Stimulated activated memory B cell treated with anti-CD40 and anti-IgM and Interleukin-4, amounts not matched to agents 10 μg/mL and 1 μg/mL and 100 μg/mL, for 72 hours (primary cell): ENCODE data around the gene IL37.
"Not testable (repeated sequence)": the region's sequence is repeated elsewhere in the genome, so short reads cannot be mapped to it uniquely, and the experiment has no call there.

Experiments
- ATAC-seq: fragments of 150-1000 bp; cut with Tn5 transposase; 2 replicates; pipeline ENCODE4 v1.10.0; 2021
- H3K27ac Mint-ChIP-seq: one replicate; pipeline ENCODE4 v1.8.0; 2022; ENCODE audit warnings: mild to moderate bottlenecking, mixed read lengths
- H3K27me3 Mint-ChIP-seq: one replicate; pipeline ENCODE4 v1.8.0; 2022; ENCODE audit warnings: mixed read lengths
- H3K36me3 Mint-ChIP-seq: one replicate; pipeline ENCODE4 v1.8.0; 2022; ENCODE audit warnings: mixed read lengths
- H3K4me1 Mint-ChIP-seq: one replicate; pipeline ENCODE4 v1.8.0; 2022; ENCODE audit warnings: mixed read lengths
- H3K4me3 Mint-ChIP-seq: one replicate; pipeline ENCODE4 v1.8.0; 2022; ENCODE audit warnings: mild to moderate bottlenecking, moderate library complexity, mixed read lengths
- H3K9me3 Mint-ChIP-seq: one replicate; pipeline ENCODE4 v1.8.0; 2022; ENCODE audit warnings: mixed read lengths

IL37 gene

GRCh38 chr2:112924360-112924759 lies 13.4 kb downstream of the IL37 start:
- H3K4me1 Mint-ChIP-seq: peaks cover 12% of the 10 kb centered on the region
- no peaks in the 10 kb centered on the region for H3K36me3 Mint-ChIP-seq
- no peak overlapping the region for H3K4me3 Mint-ChIP-seq
- H3K27me3 Mint-ChIP-seq: peaks cover 17% of the 10 kb centered on the region
- peaks cover 3% of the 10 kb centered on the region for H3K9me3 Mint-ChIP-seq
- H3K27ac Mint-ChIP-seq: no peak overlapping the region
- no peak for ATAC-seq

GRCh38 chr2:112924821-112925220 lies 13.9 kb downstream of the IL37 start:
- Mint-ChIP-seq H3K27ac (no peak overlapping the region), H3K4me1 (peaks cover 12% of the 10 kb centered on the region), H3K27me3 (peaks cover 15% of the 10 kb centered on the region), H3K9me3 (peaks cover under 1% of the 10 kb centered on the region), H3K4me3 (no peak overlapping the region), H3K36me3 (no peaks in the 10 kb centered on the region)
- ATAC-seq: no peak

GRCh38 chr2:112926707-112927106 lies 15.7 kb downstream of the IL37 start:
- H3K4me1 Mint-ChIP-seq: peaks cover 12% of the 10 kb centered on the region

GRCh38 chr2:112927745-112928144 lies 16.8 kb downstream of the IL37 start:
- Mint-ChIP-seq H3K27ac (no peak overlapping the region), H3K27me3 (peaks cover 15% of the 10 kb centered on the region), H3K9me3 (no peaks in the 10 kb centered on the region), H3K4me1 (peaks cover 12% of the 10 kb centered on the region), H3K36me3 (no peaks in the 10 kb centered on the region), H3K4me3 (no peak overlapping the region)
- no peak for ATAC-seq

More at GRCh38 chr2:112926707-112927106, 15.7 kb downstream of the IL37 start:
- Mint-ChIP-seq H3K27me3 (peaks cover 15% of the 10 kb centered on the region), H3K27ac (no peak overlapping the region), H3K36me3 (no peaks in the 10 kb centered on the region), H3K9me3 (no peaks in the 10 kb centered on the region), H3K4me3 (no peak overlapping the region)
- ATAC-seq: no peak

- no peak overlapping the region for H3K4me3 Mint-ChIP-seq
- ATAC-seq: no peak
- no peaks in the 10 kb centered on the region for H3K9me3 Mint-ChIP-seq
- peaks cover 8% of the 10 kb centered on the region for H3K27me3 Mint-ChIP-seq
- H3K36me3 Mint-ChIP-seq: no peaks in the 10 kb centered on the region
- no peak overlapping the region for H3K27ac Mint-ChIP-seq
- no peaks in the 10 kb centered on the region for H3K4me1 Mint-ChIP-seq
These were observed 22.3 kb downstream of the IL37 start for GRCh38 chr2:112933261-112933660.

GRCh38 chr2:112934117-112934516 lies 23.2 kb downstream of the IL37 start:
- H3K27ac Mint-ChIP-seq, ATAC-seq, H3K9me3 Mint-ChIP-seq, H3K36me3 Mint-ChIP-seq, H3K4me3 Mint-ChIP-seq, H3K4me1 Mint-ChIP-seq, H3K27me3 Mint-ChIP-seq: not testable (repeated sequence)

GRCh38 chr2:112936927-112937232 lies 25.9 kb downstream of the IL37 start:
- H3K9me3 Mint-ChIP-seq: no peaks in the 10 kb centered on the region
- no peaks in the 10 kb centered on the region for H3K36me3 Mint-ChIP-seq
- no peaks in the 10 kb centered on the region for H3K4me1 Mint-ChIP-seq
- no peak overlapping the region for H3K27ac Mint-ChIP-seq
- H3K27me3 Mint-ChIP-seq: no peaks in the 10 kb centered on the region
- H3K4me3 Mint-ChIP-seq: no peak overlapping the region
- ATAC-seq: no peak

GRCh38 chr2:112938904-112939303 lies 27.9 kb downstream of the IL37 start:
- Mint-ChIP-seq H3K9me3 (no peaks in the 10 kb centered on the region), H3K36me3 (no peaks in the 10 kb centered on the region), H3K4me3 (no peak overlapping the region), H3K4me1 (no peaks in the 10 kb centered on the region), H3K27ac (no peak overlapping the region), H3K27me3 (no peaks in the 10 kb centered on the region)
- ATAC-seq: no peak

- no peaks in the 10 kb centered on the region for H3K4me1 Mint-ChIP-seq
- no peaks in the 10 kb centered on the region for H3K27me3 Mint-ChIP-seq
- no peak overlapping the region for H3K4me3 Mint-ChIP-seq
- no peak overlapping the region for H3K27ac Mint-ChIP-seq
- H3K9me3 Mint-ChIP-seq: no peaks in the 10 kb centered on the region
- H3K36me3 Mint-ChIP-seq: no peaks in the 10 kb centered on the region
- no peak for ATAC-seq
These were observed 28.5 kb downstream of the IL37 start for GRCh38 chr2:112939425-112939824.

- Mint-ChIP-seq H3K9me3 (no peaks in the 10 kb centered on the region), H3K27me3 (no peaks in the 10 kb centered on the region), H3K4me1 (no peaks in the 10 kb centered on the region), H3K4me3 (no peak overlapping the region), H3K36me3 (no peaks in the 10 kb centered on the region), H3K27ac (no peak overlapping the region)
- ATAC-seq: no peak
These were observed 30.1 kb downstream of the IL37 start for GRCh38 chr2:112940859-112941625.

GRCh38 chr2:112941753-112942653 lies 31.0 kb downstream of the IL37 start:
- Mint-ChIP-seq H3K36me3 (no peaks in the 10 kb centered on the region), H3K4me1 (no peaks in the 10 kb centered on the region), H3K9me3 (no peaks in the 10 kb centered on the region), H3K27me3 (no peaks in the 10 kb centered on the region), H3K27ac (no peak overlapping the region), H3K4me3 (no peak overlapping the region)
- ATAC-seq: peak; percentile 87

- Mint-ChIP-seq H3K9me3 (no peaks in the 10 kb centered on the region), H3K4me3 (no peak overlapping the region), H3K27ac (no peak overlapping the region), H3K4me1 (no peaks in the 10 kb centered on the region), H3K36me3 (no peaks in the 10 kb centered on the region), H3K27me3 (no peaks in the 10 kb centered on the region)
- ATAC-seq: no peak
These were observed 31.7 kb downstream of the IL37 start for GRCh38 chr2:112942654-112943002.

GRCh38 chr2:112944971-112945370 lies 34.0 kb downstream of the IL37 start:
- no peaks in the 10 kb centered on the region for H3K27me3 Mint-ChIP-seq
- no peak overlapping the region for H3K4me3 Mint-ChIP-seq
- no peaks in the 10 kb centered on the region for H3K4me1 Mint-ChIP-seq
- H3K27ac Mint-ChIP-seq: no peak overlapping the region
- H3K9me3 Mint-ChIP-seq: no peaks in the 10 kb centered on the region
- no peaks in the 10 kb centered on the region for H3K36me3 Mint-ChIP-seq
- no peak for ATAC-seq

- ATAC-seq: no peak
- H3K27ac Mint-ChIP-seq: no peak overlapping the region
- no peaks in the 10 kb centered on the region for H3K27me3 Mint-ChIP-seq
- no peaks in the 10 kb centered on the region for H3K9me3 Mint-ChIP-seq
- no peak overlapping the region for H3K4me3 Mint-ChIP-seq
- H3K36me3 Mint-ChIP-seq: no peaks in the 10 kb centered on the region
- no peaks in the 10 kb centered on the region for H3K4me1 Mint-ChIP-seq
These were observed 35.1 kb downstream of the IL37 start for GRCh38 chr2:112946086-112946485.

- ATAC-seq: no peak
These were observed 36.4 kb downstream of the IL37 start for GRCh38 chr2:112947374-112947773.

GRCh38 chr2:112949456-112949855 lies 38.5 kb downstream of the IL37 start:
- Mint-ChIP-seq H3K27ac (no peak overlapping the region), H3K27me3 (peaks cover 8% of the 10 kb centered on the region), H3K4me3 (no peak overlapping the region), H3K36me3 (no peaks in the 10 kb centered on the region), H3K9me3 (no peaks in the 10 kb centered on the region), H3K4me1 (no peaks in the 10 kb centered on the region)
- no peak for ATAC-seq

More at GRCh38 chr2:112947374-112947773, 36.4 kb downstream of the IL37 start:
- Mint-ChIP-seq H3K36me3 (no peaks in the 10 kb centered on the region), H3K27me3 (peaks cover under 1% of the 10 kb centered on the region), H3K4me3 (no peak overlapping the region), H3K4me1 (no peaks in the 10 kb centered on the region), H3K9me3 (no peaks in the 10 kb centered on the region), H3K27ac (no peak overlapping the region)
